ENCODE measurements around the gene BNIP3. TPM values are rescaled to one million over a fixed set of nuclear protein-coding genes. Genes with fewer than 3 reads are reported as not detected.
A peak's percentile ranks its signal among the peaks of the same experiment; 100 is the strongest.

Gene BNIP3
- total RNA-seq, 2 donors from 2014 or later, result 33.6 to 81.5 TPM

GRCh38 chr10:132004052-132004451, 22.3 kb upstream of the BNIP3 start:
- H3K9me3 ChIP-seq, result no peaks in the 10 kb centered on the region

GRCh38 chr10:132003282-132003924, 21.7 kb upstream of the BNIP3 start:
- H3K27me3 ChIP-seq (replicated peaks; ENCODE audit: insufficient read depth), result no peaks in the 10 kb centered on the region
- H3K4me1 ChIP-seq (ENCODE audit: control insufficient read depth in 1 of 2, low read depth in 2 of 2), result no peaks in the 10 kb centered on the region
- H3K27ac ChIP-seq, result no peak overlapping the region
- H3K4me3 ChIP-seq, result no peak overlapping the region
- no peak for DNase-seq (ENCODE audit: low spot score)
- no peak for ATAC-seq (ENCODE audit: insufficient number of reproducible peaks, low FRiP score, low read depth)
- no peaks in the 10 kb centered on the region for H3K36me3 ChIP-seq
- no peaks in the 10 kb centered on the region for H3K9me3 ChIP-seq
- no peak for TF ChIP-seq CTCF (IDR thresholded peaks at IDR 0.05)

More at GRCh38 chr10:132004052-132004451, 22.3 kb upstream of the BNIP3 start:
- Histone ChIP-seq H3K4me3 (no peak overlapping the region), H3K27me3 (replicated peaks; ENCODE audit: insufficient read depth) (no peaks in the 10 kb centered on the region), H3K27ac (no peak overlapping the region), H3K36me3 (no peaks in the 10 kb centered on the region), H3K4me1 (ENCODE audit: control insufficient read depth in 1 of 2, low read depth in 2 of 2) (no peaks in the 10 kb centered on the region)
- no peak for TF ChIP-seq CTCF (IDR thresholded peaks at IDR 0.05)
- ATAC-seq (ENCODE audit: insufficient number of reproducible peaks, low FRiP score, low read depth), result no peak
- DNase-seq (ENCODE audit: low spot score), result no peak

GRCh38 chr10:132002004-132002403, 20.3 kb upstream of the BNIP3 start:
- H3K27ac ChIP-seq, result no peak overlapping the region
- DNase-seq (ENCODE audit: low spot score) (no peak), ATAC-seq (ENCODE audit: insufficient number of reproducible peaks, low FRiP score, low read depth) (no peak)

GRCh38 chr10:132001238-132001972, 19.7 kb upstream of the BNIP3 start:
- peak overlapping the region; percentile 33 for H3K4me3 ChIP-seq
- DNase-seq (ENCODE audit: low spot score), result no peak
- H3K36me3 ChIP-seq, result no peaks in the 10 kb centered on the region
- no peaks in the 10 kb centered on the region for H3K9me3 ChIP-seq
- ATAC-seq (ENCODE audit: insufficient number of reproducible peaks, low FRiP score, low read depth), result no peak
- H3K27ac ChIP-seq, result no peak overlapping the region
- TF ChIP-seq CTCF (IDR thresholded peaks at IDR 0.05), result no peak
- H3K4me1 ChIP-seq (ENCODE audit: control insufficient read depth in 1 of 2, low read depth in 2 of 2), result peaks cover 0 to 14% of the 10 kb centered on the region in 2 donors
- no peaks in the 10 kb centered on the region for H3K27me3 ChIP-seq (replicated peaks; ENCODE audit: insufficient read depth)

More at GRCh38 chr10:132002004-132002403, 20.3 kb upstream of the BNIP3 start:
- Histone ChIP-seq H3K4me1 (ENCODE audit: control insufficient read depth in 1 of 2, low read depth in 2 of 2) (peaks cover 0 to 8% of the 10 kb centered on the region in 2 donors), H3K27me3 (replicated peaks; ENCODE audit: insufficient read depth) (no peaks in the 10 kb centered on the region), H3K4me3 (no peak overlapping the region), H3K36me3 (no peaks in the 10 kb centered on the region), H3K9me3 (no peaks in the 10 kb centered on the region)
- no peak for TF ChIP-seq CTCF (IDR thresholded peaks at IDR 0.05)

GRCh38 chr10:131998845-131999681, 17.3 kb upstream of the BNIP3 start:
- DNase-seq (ENCODE audit: low spot score), result no peak
- TF ChIP-seq CTCF (IDR thresholded peaks at IDR 0.05), result no peak
- H3K4me1 ChIP-seq (ENCODE audit: control insufficient read depth in 1 of 2, low read depth in 2 of 2), result peaks cover 0 to 16% of the 10 kb centered on the region in 2 donors
- H3K27me3 ChIP-seq (replicated peaks; ENCODE audit: insufficient read depth), result no peaks in the 10 kb centered on the region
- no peak overlapping the region for H3K27ac ChIP-seq
- no peak for ATAC-seq (ENCODE audit: insufficient number of reproducible peaks, low FRiP score, low read depth)
- no peaks in the 10 kb centered on the region for H3K36me3 ChIP-seq
- no peak overlapping the region for H3K4me3 ChIP-seq
- no peaks in the 10 kb centered on the region for H3K9me3 ChIP-seq
